Panc1 (cell line): ENCODE measurements around the gene SGMS1. TPM values are rescaled to one million over a fixed set of nuclear protein-coding genes. Genes with fewer than 3 reads are reported as not detected.

Source experiments
- ATAC-seq: fragments of 200-7000 bp; cut with Tn5 transposase; 2 replicates; pipeline ENCODE4 v1.9.1; 2020; ENCODE audit warnings: mild to moderate bottlenecking, moderate library complexity
- BruUV-seq: library from RNA; stranded (reverse); fragments of 400-500 nt; replicated peaks from 2 replicates; lab custom pipeline; 2021; lab: Mats Ljungman, UMichigan
- CTCF ChIA-PET: fragments of 300-600 bp; sonication (Branson Sonifier 250); formaldehyde crosslinking; loops from one replicate; lab custom pipeline; 2022; ENCODE audit warnings: antibody characterized with exemption; lab: Charles Lee
- POLR2A ChIA-PET: fragments of 300-600 bp; sonication (Branson Sonifier 250); formaldehyde crosslinking; loops from one replicate; lab custom pipeline; 2022; ENCODE audit warnings: antibody characterized with exemption; lab: Charles Lee
- DNase-seq: peaks from one replicate; pipeline ENCODE4 v3.0.0-alpha.2; 2010; ENCODE audit warnings: low read depth, low spot score
- H3K27ac ChIP-seq: 2 replicates; pipeline ENCODE4 v1.5.1; 2011; ENCODE audit warnings: mild to moderate bottlenecking, low read length, inconsistent platforms
- H3K27me3 ChIP-seq: fragments of 200-500 bp; sonication (Bioruptor generic); 2 replicates; pipeline ENCODE4 v1.6.0; 2014; ENCODE audit warnings: low read length, inconsistent platforms; ENCODE audit not compliant: control insufficient read depth, insufficient read depth
- H3K36me3 ChIP-seq: fragments of 200-500 bp; sonication (Bioruptor generic); 2 replicates; pipeline ENCODE4 v1.5.1; 2014; ENCODE audit warnings: inconsistent platforms, mild to moderate bottlenecking, low read length, moderate library complexity; ENCODE audit not compliant: control insufficient read depth, insufficient read depth
- H3K4me1 ChIP-seq: 2 replicates; pipeline ENCODE4 v1.5.1; 2011; ENCODE audit warnings: inconsistent platforms, mild to moderate bottlenecking, low read length, moderate library complexity; ENCODE audit not compliant: control insufficient read depth, insufficient read depth
- H3K4me3 ChIP-seq, 2 experiments: 2 replicates each; pipeline ENCODE4 v1.5.1; 2011 to 2012; ENCODE audit warnings: low read depth in 2 of 2, low read length in 2 of 2, mild to moderate bottlenecking in 2 of 2, inconsistent platforms in 1 of 2, moderate library complexity in 1 of 2
- H3K9me3 ChIP-seq: fragments of 200-500 bp; sonication (Bioruptor generic); 2 replicates; pipeline ENCODE4 v1.5.1; 2014; ENCODE audit warnings: low read depth, mild to moderate bottlenecking, inconsistent platforms, low read length, moderate library complexity; ENCODE audit not compliant: control insufficient read depth, insufficient read depth
- POLR2AphosphoS5 ChIP-seq: IDR thresholded peaks from 2 replicates; pipeline ENCODE4 v1.6.1; 2012; ENCODE audit warnings: mild to moderate bottlenecking, low read depth, low read length, moderate library complexity
- SIN3A ChIP-seq: IDR thresholded peaks from 2 replicates; pipeline ENCODE4 v1.6.1; 2012; ENCODE audit warnings: low read depth, mild to moderate bottlenecking, low read length, moderate library complexity, borderline replicate concordance; ENCODE audit not compliant: insufficient read depth
- TCF7L2 ChIP-seq: IDR thresholded peaks from 2 replicates; pipeline ENCODE4 v1.6.1; 2011; ENCODE audit warnings: mild to moderate bottlenecking, low read depth, low read length, inconsistent platforms
- in situ Hi-C: cut with HindIII; loops from 2 replicates; pipeline ENCODE4 v1.10.0; 2016; ENCODE audit warnings: low sequenced_read_pairs, low pct_unique_long_range_greater_than_20kb
- intact Hi-C: fragments of 100-400 bp; cut with micrococcal nuclease; formaldehyde crosslinking; loops from one replicate; pipeline ENCODE4 v1.10.0; 2022; ENCODE audit not compliant: unreplicated experiment
- total RNA-seq: library from RNA; stranded (reverse); gene quantifications from one replicate; pipeline ENCODE4 v1.2.1, GENCODE V29; 2021; ENCODE audit not compliant: unreplicated experiment
- TF ChIP-seq, protein P1 (sequence below): fragments of 450-650 bp; IDR thresholded peaks from 2 replicates; pipeline ENCODE4 v1.5.1; 2017; ENCODE audit warnings: mild to moderate bottlenecking
- TF ChIP-seq, protein P2 (sequence below), 2 experiments: IDR thresholded peaks; 2 replicates each; pipeline ENCODE4 v1.6.1; 2011 to 2012; ENCODE audit warnings: low read depth in 2 of 2, control low read depth in 1 of 2, low read length in 1 of 2, mild to moderate bottlenecking in 1 of 2, moderate library complexity in 1 of 2; ENCODE audit not compliant: insufficient read depth in 1 of 2

SGMS1 gene
- total RNA-seq, 1 experiment from 2014 or later: 22.0 TPM

DNA sequence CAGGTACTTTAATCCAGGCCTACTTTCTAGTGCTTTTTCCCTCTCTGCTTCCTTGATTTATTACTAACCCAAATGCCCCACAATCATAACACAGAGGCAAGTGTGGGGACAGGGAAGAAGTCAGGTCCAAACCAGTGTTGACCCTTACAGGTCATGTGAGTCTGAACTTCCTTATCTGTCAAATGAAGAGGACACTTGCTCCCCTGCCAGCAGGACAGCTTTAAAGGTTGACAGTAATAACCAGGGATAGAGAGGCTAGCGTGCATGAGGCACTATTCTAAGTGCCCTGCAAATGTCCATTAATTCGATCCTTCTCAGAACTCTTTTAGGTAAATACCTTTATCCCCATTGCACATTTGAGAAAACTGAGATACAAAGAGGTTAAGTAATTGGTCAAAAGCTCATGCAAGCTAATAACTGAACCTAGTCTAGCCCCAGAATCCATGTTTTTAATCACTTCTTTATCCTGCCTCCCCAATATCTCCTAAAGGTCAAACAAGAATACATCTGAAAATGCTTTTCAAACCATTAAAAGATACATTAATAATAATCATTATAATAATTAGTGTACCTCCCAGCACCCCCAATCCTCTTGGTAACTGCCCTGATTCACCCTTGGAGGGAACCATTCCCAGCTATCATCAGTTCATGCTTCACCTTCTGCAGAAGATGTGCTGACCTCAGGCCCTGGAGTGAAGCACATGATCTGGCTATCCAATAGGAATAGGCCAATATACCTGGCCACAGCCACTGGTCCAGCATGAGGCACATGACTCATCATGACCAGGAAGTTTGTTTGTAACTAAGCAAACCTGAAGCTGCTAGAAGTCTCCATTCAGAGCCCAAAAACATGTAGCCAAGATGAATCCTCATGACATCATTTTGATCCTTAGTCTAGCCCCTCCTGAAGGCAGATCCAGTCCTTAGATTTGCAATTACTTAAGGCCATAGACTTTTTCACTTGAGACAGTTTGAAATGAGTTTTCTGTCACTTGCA is 40.7 kb downstream of the SGMS1 start:
- no peak for TF ChIP-seq SIN3A
- TF ChIP-seq POLR2AphosphoS5: no peak
- TF ChIP-seq TCF7L2: no peak
- TF ChIP-seq, protein P1, sequence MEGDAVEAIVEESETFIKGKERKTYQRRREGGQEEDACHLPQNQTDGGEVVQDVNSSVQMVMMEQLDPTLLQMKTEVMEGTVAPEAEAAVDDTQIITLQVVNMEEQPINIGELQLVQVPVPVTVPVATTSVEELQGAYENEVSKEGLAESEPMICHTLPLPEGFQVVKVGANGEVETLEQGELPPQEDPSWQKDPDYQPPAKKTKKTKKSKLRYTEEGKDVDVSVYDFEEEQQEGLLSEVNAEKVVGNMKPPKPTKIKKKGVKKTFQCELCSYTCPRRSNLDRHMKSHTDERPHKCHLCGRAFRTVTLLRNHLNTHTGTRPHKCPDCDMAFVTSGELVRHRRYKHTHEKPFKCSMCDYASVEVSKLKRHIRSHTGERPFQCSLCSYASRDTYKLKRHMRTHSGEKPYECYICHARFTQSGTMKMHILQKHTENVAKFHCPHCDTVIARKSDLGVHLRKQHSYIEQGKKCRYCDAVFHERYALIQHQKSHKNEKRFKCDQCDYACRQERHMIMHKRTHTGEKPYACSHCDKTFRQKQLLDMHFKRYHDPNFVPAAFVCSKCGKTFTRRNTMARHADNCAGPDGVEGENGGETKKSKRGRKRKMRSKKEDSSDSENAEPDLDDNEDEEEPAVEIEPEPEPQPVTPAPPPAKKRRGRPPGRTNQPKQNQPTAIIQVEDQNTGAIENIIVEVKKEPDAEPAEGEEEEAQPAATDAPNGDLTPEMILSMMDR: no peak
- TF ChIP-seq, protein P2, sequence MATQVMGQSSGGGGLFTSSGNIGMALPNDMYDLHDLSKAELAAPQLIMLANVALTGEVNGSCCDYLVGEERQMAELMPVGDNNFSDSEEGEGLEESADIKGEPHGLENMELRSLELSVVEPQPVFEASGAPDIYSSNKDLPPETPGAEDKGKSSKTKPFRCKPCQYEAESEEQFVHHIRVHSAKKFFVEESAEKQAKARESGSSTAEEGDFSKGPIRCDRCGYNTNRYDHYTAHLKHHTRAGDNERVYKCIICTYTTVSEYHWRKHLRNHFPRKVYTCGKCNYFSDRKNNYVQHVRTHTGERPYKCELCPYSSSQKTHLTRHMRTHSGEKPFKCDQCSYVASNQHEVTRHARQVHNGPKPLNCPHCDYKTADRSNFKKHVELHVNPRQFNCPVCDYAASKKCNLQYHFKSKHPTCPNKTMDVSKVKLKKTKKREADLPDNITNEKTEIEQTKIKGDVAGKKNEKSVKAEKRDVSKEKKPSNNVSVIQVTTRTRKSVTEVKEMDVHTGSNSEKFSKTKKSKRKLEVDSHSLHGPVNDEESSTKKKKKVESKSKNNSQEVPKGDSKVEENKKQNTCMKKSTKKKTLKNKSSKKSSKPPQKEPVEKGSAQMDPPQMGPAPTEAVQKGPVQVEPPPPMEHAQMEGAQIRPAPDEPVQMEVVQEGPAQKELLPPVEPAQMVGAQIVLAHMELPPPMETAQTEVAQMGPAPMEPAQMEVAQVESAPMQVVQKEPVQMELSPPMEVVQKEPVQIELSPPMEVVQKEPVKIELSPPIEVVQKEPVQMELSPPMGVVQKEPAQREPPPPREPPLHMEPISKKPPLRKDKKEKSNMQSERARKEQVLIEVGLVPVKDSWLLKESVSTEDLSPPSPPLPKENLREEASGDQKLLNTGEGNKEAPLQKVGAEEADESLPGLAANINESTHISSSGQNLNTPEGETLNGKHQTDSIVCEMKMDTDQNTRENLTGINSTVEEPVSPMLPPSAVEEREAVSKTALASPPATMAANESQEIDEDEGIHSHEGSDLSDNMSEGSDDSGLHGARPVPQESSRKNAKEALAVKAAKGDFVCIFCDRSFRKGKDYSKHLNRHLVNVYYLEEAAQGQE (IDR thresholded peaks at IDR 0.05; ENCODE audit: insufficient read depth in 1 of 2, low read depth in 2 of 2, low read length in 1 of 2): no peak
- ChIA-PET POLR2A (interaction anchor here (0.6 kb wide), 1 partner anchor 42 kb away, joined by 3 read pairs; no protein-coding TSS in a partner anchor), CTCF (no interaction called here)
- H3K27me3 ChIP-seq: no peaks in the 10 kb centered on the region
- H3K27ac ChIP-seq: no peak overlapping the region
- in situ Hi-C loops: no loop called here
- no peak for ATAC-seq
- no peak overlapping the region for H3K4me3 ChIP-seq
- no peaks in the 10 kb centered on the region for H3K36me3 ChIP-seq
- no peak for DNase-seq
- no TSS peak for BruUV-seq
- intact Hi-C loops: no loop called here
- H3K4me1 ChIP-seq: peaks cover 12% of the 10 kb centered on the region
- H3K9me3 ChIP-seq: no peaks in the 10 kb centered on the region

DNA sequence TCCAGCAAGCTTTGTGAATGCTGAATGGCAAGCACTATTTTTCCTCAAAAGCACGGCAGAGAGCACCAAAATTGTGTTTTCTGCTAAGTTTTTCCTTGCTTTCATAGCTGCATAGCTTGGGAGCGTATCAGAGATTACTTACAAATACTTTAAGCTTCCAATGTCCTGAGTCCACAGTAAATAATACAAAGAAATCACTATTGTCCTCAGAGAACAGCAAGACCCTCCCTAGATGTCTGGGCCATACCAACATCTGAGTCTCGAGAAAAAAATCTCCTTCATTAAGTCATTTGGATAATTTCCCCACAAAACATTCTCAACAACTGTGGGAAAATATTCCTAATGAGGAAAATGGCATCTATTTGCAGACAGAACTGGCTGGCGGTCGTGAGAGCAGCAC is 41.7 kb downstream of the SGMS1 start:
- H3K9me3 ChIP-seq: no peaks in the 10 kb centered on the region
- no TSS peak for BruUV-seq
- H3K27ac ChIP-seq: no peak overlapping the region
- no peaks in the 10 kb centered on the region for H3K27me3 ChIP-seq
- no peaks in the 10 kb centered on the region for H3K36me3 ChIP-seq
- H3K4me3 ChIP-seq: no peak overlapping the region
- DNase-seq (no peak), ATAC-seq (no peak)
- POLR2A ChIA-PET: no interaction called here
- no peak for TF ChIP-seq TCF7L2
- no peak for TF ChIP-seq SIN3A
- TF ChIP-seq POLR2AphosphoS5: no peak
- TF ChIP-seq, protein P1: no peak
- TF ChIP-seq, protein P2 (IDR thresholded peaks at IDR 0.05; ENCODE audit: insufficient read depth in 1 of 2, low read depth in 2 of 2, low read length in 1 of 2): no peak
- intact Hi-C loops: no loop called here
- peaks cover 17% of the 10 kb centered on the region for H3K4me1 ChIP-seq
- CTCF ChIA-PET: no interaction called here
- in situ Hi-C loops: no loop called here
